ENCODE measurements around the gene TBL1X.

TBL1X gene

DNA sequence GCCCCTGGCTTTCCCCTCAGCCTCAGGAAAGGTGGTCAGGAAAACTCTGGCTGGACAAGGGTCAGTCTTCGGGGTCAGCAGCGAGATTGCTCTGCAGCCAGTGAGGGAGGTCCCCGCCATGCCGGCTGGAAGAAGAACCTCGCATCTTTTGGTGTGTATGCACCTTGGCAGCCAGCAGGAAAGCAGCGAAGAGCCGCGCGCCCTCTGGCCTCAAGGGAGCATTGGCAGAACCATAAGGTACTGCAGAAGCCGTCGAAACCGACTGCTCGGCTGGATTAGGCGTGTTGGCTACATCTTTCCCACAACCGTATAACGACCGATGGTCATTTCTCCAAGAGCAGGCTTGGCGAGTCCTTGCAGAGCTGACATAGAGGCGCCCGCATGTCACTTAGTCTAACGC, 252.5 kb downstream of the TBL1X start:
- TF ChIP-seq, protein P1, sequence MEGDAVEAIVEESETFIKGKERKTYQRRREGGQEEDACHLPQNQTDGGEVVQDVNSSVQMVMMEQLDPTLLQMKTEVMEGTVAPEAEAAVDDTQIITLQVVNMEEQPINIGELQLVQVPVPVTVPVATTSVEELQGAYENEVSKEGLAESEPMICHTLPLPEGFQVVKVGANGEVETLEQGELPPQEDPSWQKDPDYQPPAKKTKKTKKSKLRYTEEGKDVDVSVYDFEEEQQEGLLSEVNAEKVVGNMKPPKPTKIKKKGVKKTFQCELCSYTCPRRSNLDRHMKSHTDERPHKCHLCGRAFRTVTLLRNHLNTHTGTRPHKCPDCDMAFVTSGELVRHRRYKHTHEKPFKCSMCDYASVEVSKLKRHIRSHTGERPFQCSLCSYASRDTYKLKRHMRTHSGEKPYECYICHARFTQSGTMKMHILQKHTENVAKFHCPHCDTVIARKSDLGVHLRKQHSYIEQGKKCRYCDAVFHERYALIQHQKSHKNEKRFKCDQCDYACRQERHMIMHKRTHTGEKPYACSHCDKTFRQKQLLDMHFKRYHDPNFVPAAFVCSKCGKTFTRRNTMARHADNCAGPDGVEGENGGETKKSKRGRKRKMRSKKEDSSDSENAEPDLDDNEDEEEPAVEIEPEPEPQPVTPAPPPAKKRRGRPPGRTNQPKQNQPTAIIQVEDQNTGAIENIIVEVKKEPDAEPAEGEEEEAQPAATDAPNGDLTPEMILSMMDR (conservative IDR thresholded peaks at IDR 0.05; ENCODE audit: low read depth, low read length): no peak
- no peak overlapping the region for H3K4me3 ChIP-seq (ENCODE audit: low read depth, low read length)
- no peak for DNase-seq (ENCODE audit: low read depth)

DNA sequence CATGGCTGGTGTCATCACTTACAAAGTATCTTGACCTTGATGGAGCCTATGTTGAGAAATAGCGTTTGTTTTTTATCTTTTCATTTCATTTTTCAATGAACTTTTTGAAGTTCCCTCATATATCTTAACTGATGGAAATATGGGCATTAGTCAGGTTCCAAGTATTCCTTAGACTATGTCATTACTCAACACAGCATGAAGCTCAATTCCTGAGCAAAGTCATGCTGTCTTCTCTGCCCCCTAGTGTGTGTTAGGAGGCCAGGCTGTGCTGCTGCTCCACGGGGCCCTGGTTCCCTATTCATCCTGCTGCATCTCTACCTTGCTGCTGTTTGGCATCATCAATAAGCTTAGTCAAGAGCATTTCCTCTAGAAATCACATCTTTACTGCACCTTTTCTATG, 259.9 kb downstream of the TBL1X start:
- TF ChIP-seq, protein P1 (conservative IDR thresholded peaks at IDR 0.05; ENCODE audit: low read depth, low read length): peak; percentile 28
- peak; percentile 67 for DNase-seq (ENCODE audit: low read depth)
- no peak overlapping the region for H3K4me3 ChIP-seq (ENCODE audit: low read depth, low read length)

DNA sequence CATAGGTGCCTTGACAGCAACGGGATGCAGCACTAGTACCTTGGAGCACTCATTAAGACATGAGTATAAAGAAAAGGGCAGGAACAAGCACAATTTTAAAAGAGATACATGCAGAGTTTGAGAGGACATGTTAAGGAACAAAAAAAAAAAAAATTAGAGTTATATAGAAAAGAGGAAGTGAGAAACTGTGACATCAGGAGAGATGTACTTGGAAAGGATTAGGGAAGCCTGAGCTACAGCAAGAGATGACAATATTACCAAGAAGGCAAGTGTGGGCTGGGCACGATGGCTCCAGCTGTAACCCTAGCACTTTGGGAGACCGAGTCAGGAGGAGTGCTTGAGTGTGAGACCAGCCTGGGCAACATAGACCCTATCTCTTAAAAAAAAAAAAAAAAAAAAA, 263.4 kb downstream of the TBL1X start:
- TF ChIP-seq, protein P1 (conservative IDR thresholded peaks at IDR 0.05; ENCODE audit: low read depth, low read length): no peak
- no peak for DNase-seq (ENCODE audit: low read depth)
- H3K4me3 ChIP-seq (ENCODE audit: low read depth, low read length): no peak overlapping the region

DNA sequence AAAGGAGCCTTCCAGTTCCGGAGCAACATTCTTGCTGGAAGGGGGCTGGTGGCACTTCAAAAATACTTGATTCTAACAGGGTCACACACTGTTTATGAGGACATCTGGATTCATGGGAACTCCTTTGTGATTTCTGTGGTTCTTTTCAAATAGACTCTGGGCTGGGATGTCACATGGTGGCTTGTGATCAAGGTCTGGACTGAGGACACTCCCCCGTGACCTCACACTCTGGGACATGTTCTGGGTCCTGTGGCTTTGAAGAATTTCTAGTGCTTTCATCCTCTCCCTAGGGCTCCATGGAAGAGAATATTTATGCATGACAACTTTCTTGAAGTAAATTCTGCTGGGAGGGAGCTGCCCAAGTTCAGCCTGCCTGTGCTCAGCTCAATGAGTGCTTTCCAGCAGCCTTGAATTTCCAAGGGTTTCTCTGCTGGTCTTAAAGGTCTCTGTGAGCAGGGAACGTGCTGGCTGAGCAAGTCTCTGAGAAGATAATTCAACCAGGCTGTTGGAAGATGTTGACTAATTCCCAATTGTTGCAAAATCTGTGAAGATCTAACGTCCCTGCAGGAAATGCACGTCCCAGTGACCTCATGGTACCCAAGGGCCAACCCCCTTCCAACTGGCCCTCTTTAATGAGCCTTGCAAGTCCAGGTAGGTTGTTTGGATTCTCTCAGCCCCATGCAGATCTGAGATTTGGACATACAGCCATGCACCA, 264.5 kb downstream of the TBL1X start:
- TF ChIP-seq, protein P1 (conservative IDR thresholded peaks at IDR 0.05; ENCODE audit: low read depth, low read length): no peak
- H3K4me3 ChIP-seq (ENCODE audit: low read depth, low read length): no peak overlapping the region
- peak; percentile 17 for DNase-seq (ENCODE audit: low read depth)

DNA sequence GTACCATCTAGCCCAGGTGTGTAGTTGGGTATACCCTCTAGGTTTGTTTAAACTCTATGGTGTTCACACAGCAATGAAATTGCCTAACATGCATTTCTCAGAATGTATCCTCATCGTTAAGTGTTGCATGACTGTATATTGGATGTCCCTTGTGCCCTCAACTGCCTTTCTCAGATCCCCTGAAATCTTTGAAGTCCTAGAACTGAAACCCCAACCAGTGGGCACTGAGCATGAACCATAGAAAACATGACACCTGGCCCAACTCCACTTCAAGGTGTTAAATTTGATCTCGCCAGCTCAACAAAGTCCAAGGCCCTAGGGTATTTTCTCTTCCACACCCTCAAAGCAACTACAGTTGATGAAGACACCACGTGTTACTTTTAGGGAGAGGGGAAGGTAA, 265.2 kb downstream of the TBL1X start:
- DNase-seq (ENCODE audit: low read depth): no peak
- no peak overlapping the region for H3K4me3 ChIP-seq (ENCODE audit: low read depth, low read length)

DNA sequence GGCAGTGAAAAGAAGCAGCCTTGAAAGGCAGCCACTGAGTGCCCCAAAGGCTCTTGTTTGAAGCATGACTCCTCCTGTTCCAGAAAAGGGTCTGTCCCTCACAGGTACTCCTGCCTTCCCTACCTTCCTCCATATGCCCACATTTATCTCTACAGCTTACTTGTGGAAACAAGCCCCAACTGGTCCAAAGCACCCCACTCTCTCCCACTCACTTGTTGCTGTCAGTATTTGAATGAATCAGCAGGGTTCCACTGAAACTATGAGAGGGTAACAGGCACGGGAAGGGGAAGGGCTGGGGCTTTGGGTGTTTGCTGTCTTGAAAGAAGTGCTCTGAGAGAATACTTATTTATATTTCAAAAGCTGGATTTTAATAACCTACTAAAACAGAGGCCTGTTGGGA, 265.9 kb downstream of the TBL1X start:
- TF ChIP-seq, protein P1 (conservative IDR thresholded peaks at IDR 0.05; ENCODE audit: low read depth, low read length): no peak
- DNase-seq (ENCODE audit: low read depth): no peak

More for the DNA sequence above, 265.2 kb downstream of the TBL1X start:
- TF ChIP-seq, protein P1 (conservative IDR thresholded peaks at IDR 0.05; ENCODE audit: low read depth, low read length): no peak

DNA sequence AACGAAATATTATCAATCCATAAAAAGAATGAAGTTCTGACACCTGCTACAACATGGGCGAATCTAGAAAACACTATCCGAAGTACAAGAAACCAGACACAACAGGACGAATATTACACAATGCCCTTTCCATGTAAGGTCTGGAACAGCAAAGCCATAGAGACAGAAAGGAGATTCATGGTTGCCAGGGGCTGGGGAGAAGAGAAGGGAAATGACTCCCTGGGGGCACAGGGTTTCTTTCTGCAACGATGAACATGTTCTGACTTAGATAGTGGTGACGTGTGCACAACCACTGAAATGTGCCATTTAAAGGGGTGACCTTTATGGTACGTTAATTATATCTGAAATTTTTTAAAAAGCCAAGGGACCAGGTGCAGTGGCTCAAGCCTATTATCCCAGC, 272.5 kb downstream of the TBL1X start:
- no peak for DNase-seq (ENCODE audit: low read depth)
- no peak overlapping the region for H3K4me3 ChIP-seq (ENCODE audit: low read depth, low read length)
- TF ChIP-seq, protein P1 (conservative IDR thresholded peaks at IDR 0.05; ENCODE audit: low read depth, low read length): no peak

More for the DNA sequence above, 265.9 kb downstream of the TBL1X start:
- no peak overlapping the region for H3K4me3 ChIP-seq (ENCODE audit: low read depth, low read length)

Measured in choroid plexus epithelial cell (primary cell).